ENCODE results near the gene RAD21L1.
A peak's percentile ranks its signal among the peaks of the same experiment; 100 is the strongest.

Gene RAD21L1

DNA sequence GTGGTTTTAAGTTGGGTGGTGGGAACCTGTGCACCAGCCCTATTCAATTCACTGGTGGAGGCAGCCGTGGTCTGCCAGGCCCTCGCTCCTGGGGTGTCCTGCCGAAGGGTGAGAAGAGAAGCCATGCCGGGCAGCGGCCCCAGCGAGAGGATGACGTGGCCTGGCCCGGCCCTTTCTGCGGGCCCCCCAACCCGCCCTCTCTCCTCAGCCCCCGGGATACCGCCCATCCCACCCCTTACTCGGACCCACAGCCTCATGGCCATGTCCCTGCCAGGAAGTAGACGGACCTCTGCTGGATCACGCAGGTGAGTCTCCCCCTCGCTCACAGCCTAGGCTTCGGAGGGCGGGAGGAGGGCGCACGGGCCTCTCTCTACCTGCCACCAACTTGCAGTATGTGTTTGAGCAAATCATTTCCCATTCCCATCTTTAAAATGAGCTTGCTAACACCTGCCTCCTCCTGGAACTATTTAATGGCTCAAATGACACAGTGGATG, 70.3 kb downstream of the RAD21L1 start:
- in situ Hi-C loops (cut with MboI; ENCODE audit: low pct_unique_long_range_greater_than_20kb, low sequenced_read_pairs, unreplicated experiment), result no loop called here
- no peak for DNase-seq (ENCODE audit: low spot score)
- TF ChIP-seq, protein P1, sequence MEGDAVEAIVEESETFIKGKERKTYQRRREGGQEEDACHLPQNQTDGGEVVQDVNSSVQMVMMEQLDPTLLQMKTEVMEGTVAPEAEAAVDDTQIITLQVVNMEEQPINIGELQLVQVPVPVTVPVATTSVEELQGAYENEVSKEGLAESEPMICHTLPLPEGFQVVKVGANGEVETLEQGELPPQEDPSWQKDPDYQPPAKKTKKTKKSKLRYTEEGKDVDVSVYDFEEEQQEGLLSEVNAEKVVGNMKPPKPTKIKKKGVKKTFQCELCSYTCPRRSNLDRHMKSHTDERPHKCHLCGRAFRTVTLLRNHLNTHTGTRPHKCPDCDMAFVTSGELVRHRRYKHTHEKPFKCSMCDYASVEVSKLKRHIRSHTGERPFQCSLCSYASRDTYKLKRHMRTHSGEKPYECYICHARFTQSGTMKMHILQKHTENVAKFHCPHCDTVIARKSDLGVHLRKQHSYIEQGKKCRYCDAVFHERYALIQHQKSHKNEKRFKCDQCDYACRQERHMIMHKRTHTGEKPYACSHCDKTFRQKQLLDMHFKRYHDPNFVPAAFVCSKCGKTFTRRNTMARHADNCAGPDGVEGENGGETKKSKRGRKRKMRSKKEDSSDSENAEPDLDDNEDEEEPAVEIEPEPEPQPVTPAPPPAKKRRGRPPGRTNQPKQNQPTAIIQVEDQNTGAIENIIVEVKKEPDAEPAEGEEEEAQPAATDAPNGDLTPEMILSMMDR (IDR thresholded peaks at IDR 0.05; ENCODE audit: extremely low read depth, insufficient read depth, missing control alignments), result no peak

- TF ChIP-seq, protein P1 (IDR thresholded peaks at IDR 0.05; ENCODE audit: extremely low read depth, insufficient read depth, missing control alignments), result no peak
- DNase-seq (ENCODE audit: low spot score), result no peak
- in situ Hi-C loops (cut with MboI; ENCODE audit: low pct_unique_long_range_greater_than_20kb, low sequenced_read_pairs, unreplicated experiment), result no loop called here
These were observed 71.1 kb downstream of the RAD21L1 start for GRCh38 chr20:1296922-1297321.

DNA sequence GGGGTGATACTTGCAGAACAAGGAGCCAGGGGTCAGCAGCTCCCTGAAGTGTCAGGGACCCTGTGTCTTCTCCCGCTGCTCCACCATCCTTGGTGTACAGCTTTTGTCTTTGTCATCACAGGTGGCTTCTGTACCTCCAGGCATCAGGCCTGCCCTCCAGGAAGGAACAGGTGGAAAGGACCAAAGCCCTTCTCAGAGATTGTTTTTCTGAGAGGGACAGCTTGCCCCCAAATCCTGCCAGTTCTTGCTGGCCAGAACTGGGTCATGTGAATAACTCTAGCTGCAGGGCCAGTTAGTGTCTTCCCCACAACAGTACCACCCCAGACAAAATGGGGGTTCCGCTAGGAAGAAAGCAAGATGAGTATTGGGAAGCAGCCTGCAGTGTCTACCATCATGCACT, 71.6 kb downstream of the RAD21L1 start:
- DNase-seq (ENCODE audit: low spot score), result no peak
- in situ Hi-C loops (cut with MboI; ENCODE audit: low pct_unique_long_range_greater_than_20kb, low sequenced_read_pairs, unreplicated experiment), result no loop called here
- TF ChIP-seq, protein P1 (IDR thresholded peaks at IDR 0.05; ENCODE audit: extremely low read depth, insufficient read depth, missing control alignments), result no peak

- in situ Hi-C loops (cut with MboI; ENCODE audit: low pct_unique_long_range_greater_than_20kb, low sequenced_read_pairs, unreplicated experiment), result no loop called here
- DNase-seq (ENCODE audit: low spot score), result no peak
These were observed 72.3 kb downstream of the RAD21L1 start for GRCh38 chr20:1298166-1298565.

DNA sequence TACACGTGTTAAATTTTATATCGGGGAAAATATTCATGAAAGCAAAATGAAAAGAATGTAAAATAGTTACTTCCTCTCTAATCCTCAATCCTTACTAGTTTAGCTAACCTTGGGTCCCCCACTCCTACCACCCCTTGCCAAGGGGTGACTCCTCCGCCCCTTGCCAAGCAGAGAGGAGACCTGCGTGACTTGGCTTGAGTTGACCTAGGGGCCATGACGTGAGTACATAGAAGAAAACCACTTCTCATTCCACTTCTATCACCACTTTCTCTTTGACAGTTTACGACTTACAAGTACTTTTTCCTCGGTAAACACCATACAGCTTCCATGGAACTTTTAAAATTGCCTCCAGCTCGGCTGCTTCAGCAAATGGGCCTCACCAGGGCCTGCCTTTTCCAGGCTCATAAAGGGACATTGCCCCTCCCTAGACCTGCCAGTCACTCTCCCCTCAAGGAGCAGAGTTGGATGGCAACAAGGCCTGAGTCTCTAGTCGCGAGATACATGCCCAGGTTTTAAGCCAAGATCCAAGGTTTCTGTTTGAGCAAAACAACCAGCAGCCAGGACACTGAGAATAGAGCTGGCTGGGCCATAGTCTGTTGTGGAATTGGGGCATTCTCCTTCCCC, 73.2 kb downstream of the RAD21L1 start:
- no peak for DNase-seq (ENCODE audit: low spot score)
- TF ChIP-seq, protein P1 (IDR thresholded peaks at IDR 0.05; ENCODE audit: extremely low read depth, insufficient read depth, missing control alignments), result no peak
- in situ Hi-C loops (cut with MboI; ENCODE audit: low pct_unique_long_range_greater_than_20kb, low sequenced_read_pairs, unreplicated experiment), result no loop called here

More at GRCh38 chr20:1298166-1298565, 72.3 kb downstream of the RAD21L1 start:
- TF ChIP-seq, protein P1 (IDR thresholded peaks at IDR 0.05; ENCODE audit: extremely low read depth, insufficient read depth, missing control alignments), result no peak

GRCh38 chr20:1299522-1299921, 73.7 kb downstream of the RAD21L1 start:
- TF ChIP-seq, protein P1 (IDR thresholded peaks at IDR 0.05; ENCODE audit: extremely low read depth, insufficient read depth, missing control alignments), result peak; percentile 41
- in situ Hi-C loops (cut with MboI; ENCODE audit: low pct_unique_long_range_greater_than_20kb, low sequenced_read_pairs, unreplicated experiment), result no loop called here
- DNase-seq (ENCODE audit: low spot score), result peak; percentile 65

Data from GM13977 (cell line).